ENCODE results near the gene BEAN1. TPM values are rescaled to one million over a fixed set of nuclear protein-coding genes. Genes with fewer than 3 reads are reported as not detected.
"Not testable (repeated sequence)": the region's sequence is repeated elsewhere in the genome, so short reads cannot be mapped to it uniquely, and the experiment has no call there.

Gene BEAN1
- total and polyA plus RNA-seq, 9 of the 15 experiments (the other 6 are each of a cell fraction or from before 2014, with no cell fraction given): not detected

- H4K20me1 ChIP-seq (replicated peaks; ENCODE audit: control insufficient read depth, insufficient read depth, low read length): peaks cover 20% of the 10 kb centered on the region; the same call in 1 of the 2 replicates
- H3K4me2 ChIP-seq (ENCODE audit: insufficient read depth, low read length); H3K79me2 ChIP-seq (ENCODE audit: control insufficient read depth, insufficient read depth, low read length); H3K9me3 ChIP-seq (replicated peaks; ENCODE audit: control insufficient read depth, insufficient read depth, low read depth, low read length); H3K36me3 ChIP-seq (ENCODE audit: control insufficient read depth, insufficient read depth, low read length); H3K27ac ChIP-seq (ENCODE audit: extremely low read depth, low read depth, low read length); DNase-seq (ENCODE audit: extremely low read depth in 1 of 4, low spot score in 3 of 4); POLR2A ChIA-PET; in situ Hi-C loops (cut with MboI); BruUV-seq (replicated peaks); intact Hi-C loops (cut with micrococcal nuclease); H3K9ac ChIP-seq (ENCODE audit: insufficient read depth in 1 of 2, low read depth in 2 of 2, low read length in 2 of 2); H3K4me3 ChIP-seq; FAIRE-seq; CTCF ChIA-PET (ENCODE audit: low intra/inter-chr PET ratio); ATAC-seq; H3K9me1 ChIP-seq (ENCODE audit: control insufficient read depth, insufficient read depth, low read length); H3K4me1 ChIP-seq (replicated peaks in 1 of 2; ENCODE audit: control insufficient read depth in 2 of 2, insufficient read depth in 2 of 2, low read length in 2 of 2); H2AFZ ChIP-seq (ENCODE audit: low read depth, low read length): not testable (repeated sequence)
- peaks cover 36 to 41% of the 10 kb centered on the region in 2 experiments for H3K27me3 ChIP-seq (ENCODE audit: control insufficient read depth in 2 of 2, insufficient read depth in 2 of 2, low read length in 2 of 2)
- 3% methylated on average over 6 of the region's 6 CpGs for WGBS (ENCODE audit: insufficient coverage, low coverage, missing lambda C conversion rate)
- peak; percentile 34 for TF ChIP-seq MEIS2 (IDR thresholded peaks at IDR 0.05; ENCODE audit: partially characterized antibody)
These were observed 39.5 kb downstream of the BEAN1 start for GRCh38 chr16:66466636-66467035.

DNA sequence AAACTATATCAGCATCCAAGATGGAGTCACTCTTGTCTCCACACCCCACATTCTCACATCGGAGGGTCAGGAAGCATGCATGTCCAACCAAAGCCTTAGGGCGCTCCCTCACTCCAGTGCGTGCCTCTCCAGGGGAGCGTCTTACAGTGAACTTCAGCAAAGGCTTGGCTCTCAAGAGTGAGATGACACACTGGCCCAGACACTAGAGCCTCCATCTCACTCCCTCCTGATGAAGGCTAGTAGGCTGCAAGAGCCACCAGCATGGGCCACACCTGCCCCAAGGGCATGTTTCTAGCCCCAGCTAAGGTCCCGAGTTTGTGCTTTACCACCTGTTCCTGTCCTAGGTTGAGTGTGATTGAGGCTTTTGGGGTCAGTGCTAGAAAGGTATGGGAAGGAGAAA, 40.5 kb downstream of the BEAN1 start:
- ChIA-PET CTCF (ENCODE audit: low intra/inter-chr PET ratio) (no interaction called here), POLR2A (interaction anchor here (1.2 kb wide), 1 partner anchor 12 kb away, joined by 4 read pairs; no protein-coding TSS in a partner anchor)
- H3K9ac ChIP-seq (ENCODE audit: insufficient read depth in 1 of 2, low read depth in 2 of 2, low read length in 2 of 2): no peak overlapping the region
- no TSS peak for BruUV-seq (replicated peaks)
- ATAC-seq (no peak), FAIRE-seq (no peak), DNase-seq (ENCODE audit: extremely low read depth in 1 of 4, low spot score in 3 of 4) (no peak)
- H3K36me3 ChIP-seq (ENCODE audit: control insufficient read depth, insufficient read depth, low read length): no peaks in the 10 kb centered on the region
- H3K4me3 ChIP-seq: no peak overlapping the region
- intact Hi-C loops (cut with micrococcal nuclease) (no loop called here), in situ Hi-C loops (cut with MboI) (no loop called here)
- no peaks in the 10 kb centered on the region for H3K79me2 ChIP-seq (ENCODE audit: control insufficient read depth, insufficient read depth, low read length)
- H2AFZ ChIP-seq (ENCODE audit: low read depth, low read length): no peak overlapping the region
- H3K4me1 ChIP-seq (replicated peaks in 1 of 2; ENCODE audit: control insufficient read depth in 2 of 2, insufficient read depth in 2 of 2, low read length in 2 of 2): peaks cover 0 to 6% of the 10 kb centered on the region in 2 experiments; a peak in 1 of 5 replicates
- H3K27ac ChIP-seq (ENCODE audit: extremely low read depth, low read depth, low read length): no peak overlapping the region
- H4K20me1 ChIP-seq (replicated peaks; ENCODE audit: control insufficient read depth, insufficient read depth, low read length): peaks cover 20% of the 10 kb centered on the region; the same call in 1 of the 2 replicates
- no peaks in the 10 kb centered on the region for H3K9me3 ChIP-seq (replicated peaks; ENCODE audit: control insufficient read depth, insufficient read depth, low read depth, low read length)
- H3K9me1 ChIP-seq (ENCODE audit: control insufficient read depth, insufficient read depth, low read length): no peaks in the 10 kb centered on the region
- WGBS (ENCODE audit: insufficient coverage, low coverage, missing lambda C conversion rate): 0% methylated on average over 5 of the region's 5 CpGs
- H3K27me3 ChIP-seq (ENCODE audit: control insufficient read depth in 2 of 2, insufficient read depth in 2 of 2, low read length in 2 of 2): peaks cover 40 to 47% of the 10 kb centered on the region in 2 experiments
- no peak overlapping the region for H3K4me2 ChIP-seq (ENCODE audit: insufficient read depth, low read length)
- TF ChIP-seq PHB (CRISPR knock-in tag; IDR thresholded peaks at IDR 0.05) (no peak), ZNF696 (CRISPR knock-in tag; conservative IDR thresholded peaks at IDR 0.05) (no peak), SOX6 (IDR thresholded peaks at IDR 0.05) (no peak), MXI1 (IDR thresholded peaks at IDR 0.05; ENCODE audit: low read depth, low read length) (no peak), PRMT5 (CRISPR knock-in tag; IDR thresholded peaks at IDR 0.05) (no peak)
- TF ChIP-seq, protein P1, sequence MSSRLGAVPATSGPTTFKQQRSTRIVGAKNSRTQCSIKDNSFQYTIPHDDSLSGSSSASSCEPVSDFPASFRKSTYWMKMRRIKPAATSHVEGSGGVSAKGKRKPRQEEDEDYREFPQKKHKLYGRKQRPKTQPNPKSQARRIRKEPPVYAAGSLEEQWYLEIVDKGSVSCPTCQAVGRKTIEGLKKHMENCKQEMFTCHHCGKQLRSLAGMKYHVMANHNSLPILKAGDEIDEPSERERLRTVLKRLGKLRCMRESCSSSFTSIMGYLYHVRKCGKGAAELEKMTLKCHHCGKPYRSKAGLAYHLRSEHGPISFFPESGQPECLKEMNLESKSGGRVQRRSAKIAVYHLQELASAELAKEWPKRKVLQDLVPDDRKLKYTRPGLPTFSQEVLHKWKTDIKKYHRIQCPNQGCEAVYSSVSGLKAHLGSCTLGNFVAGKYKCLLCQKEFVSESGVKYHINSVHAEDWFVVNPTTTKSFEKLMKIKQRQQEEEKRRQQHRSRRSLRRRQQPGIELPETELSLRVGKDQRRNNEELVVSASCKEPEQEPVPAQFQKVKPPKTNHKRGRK (tag; IDR thresholded peaks at IDR 0.05): no peak

Measured in K562 (cell line).